T1000 (cell line): ENCODE results near the gene ARL6IP4.

Experiments
- DNase-seq: peaks from one replicate; lab custom pipeline; 2025; ENCODE audit warnings: mixed read lengths; lab: John Stamatoyannopoulos, UW

ARL6IP4 gene

DNA sequence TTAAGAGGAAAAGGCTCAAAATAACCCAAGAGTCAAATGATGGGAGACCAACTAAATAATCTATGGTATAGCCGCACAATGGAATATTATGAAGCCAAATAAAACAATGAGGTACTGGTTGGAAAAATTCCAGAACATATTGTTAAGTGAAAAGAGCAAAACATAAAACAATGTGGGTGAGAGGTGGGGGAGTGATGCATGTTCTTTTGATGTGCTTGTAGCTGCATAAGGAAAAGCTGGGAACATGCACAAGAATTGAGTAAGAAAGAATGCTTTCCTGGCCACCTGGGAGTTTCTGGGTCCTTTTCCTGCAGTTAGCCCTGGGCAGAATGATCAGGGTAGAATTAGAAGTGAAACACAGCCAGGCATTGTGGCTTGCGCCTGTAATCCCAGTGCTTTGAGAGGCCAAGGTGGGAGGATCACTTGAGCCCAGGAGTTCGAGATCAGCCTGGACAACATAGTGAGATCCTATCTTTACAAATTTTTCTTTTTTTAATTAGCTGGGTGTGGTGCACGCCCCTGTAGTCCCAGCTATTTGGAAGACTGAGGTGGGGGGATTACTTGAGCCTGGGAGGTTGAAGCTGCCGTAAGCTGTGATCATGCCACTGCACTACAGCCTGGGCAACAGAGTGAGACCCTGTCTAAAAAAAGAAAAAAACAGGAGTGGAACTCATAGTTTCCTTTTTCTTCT, 22.1 kb upstream of the ARL6IP4 start:
- DNase-seq, result no peak

GRCh38 chr12:122959566-122960192, 20.8 kb upstream of the ARL6IP4 start:
- DNase-seq, result no peak

DNA sequence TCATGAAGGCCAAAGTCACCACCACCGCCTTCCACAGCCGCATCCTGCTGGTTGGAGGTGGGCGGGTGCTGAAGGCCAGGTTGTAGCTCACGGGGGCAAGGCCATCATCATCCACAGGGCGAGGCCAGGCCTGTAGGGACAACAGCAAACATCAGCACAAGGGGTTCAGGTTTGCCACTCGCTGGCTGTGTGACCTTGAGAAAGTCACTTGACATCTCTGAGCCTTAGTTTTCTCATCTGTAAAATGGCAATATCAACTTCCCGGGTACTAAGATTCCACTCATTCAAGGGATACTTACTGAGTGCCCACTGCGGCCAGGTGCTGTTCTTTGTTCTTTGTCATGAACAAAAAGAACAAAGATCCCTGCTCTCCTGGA, 20.3 kb upstream of the ARL6IP4 start:
- no peak for DNase-seq

DNA sequence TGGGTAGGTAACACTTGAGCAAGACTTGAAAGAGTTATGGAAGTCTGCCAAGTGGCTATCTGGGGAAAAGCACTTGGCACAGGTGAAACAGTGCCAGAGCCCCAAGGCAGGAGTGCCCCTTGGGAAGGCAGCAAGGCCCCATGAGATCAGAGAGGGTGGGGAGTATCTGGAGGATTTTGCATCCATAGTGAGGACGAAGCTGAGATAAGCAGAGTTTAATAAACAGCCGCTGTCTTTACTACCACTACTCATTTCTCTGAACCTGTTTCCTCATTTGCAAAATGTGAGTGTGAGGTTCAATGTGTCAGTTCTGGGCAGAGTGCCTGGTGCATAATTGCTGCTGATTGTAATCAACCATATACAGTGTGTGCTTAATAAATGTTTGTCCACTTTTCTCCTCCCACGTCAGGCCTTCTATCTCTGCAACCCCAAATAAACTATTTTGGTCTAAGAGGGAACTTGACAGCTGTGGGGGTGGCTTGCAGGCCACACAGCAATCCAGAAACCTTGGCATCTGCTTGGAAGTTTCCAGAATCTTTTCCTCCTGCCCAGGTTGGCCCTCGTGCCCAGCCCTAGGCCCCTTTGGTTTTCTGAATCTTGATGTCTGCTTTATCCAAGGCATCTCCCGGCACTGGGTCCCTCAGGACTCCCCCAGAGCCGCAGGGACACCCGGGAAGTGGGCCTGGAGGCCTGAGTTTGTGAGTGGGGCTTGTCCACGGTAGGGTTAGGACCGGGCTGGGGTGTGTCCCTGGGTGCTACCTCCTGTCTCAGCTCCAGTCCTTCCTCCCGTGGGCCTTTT, 18.8 kb upstream of the ARL6IP4 start:
- no peak for DNase-seq

GRCh38 chr12:122963941-122964265, 16.6 kb upstream of the ARL6IP4 start:
- no peak for DNase-seq

GRCh38 chr12:122964439-122965257, 15.8 kb upstream of the ARL6IP4 start:
- no peak for DNase-seq

GRCh38 chr12:122965321-122965751, 15.1 kb upstream of the ARL6IP4 start:
- DNase-seq, result no peak

DNA sequence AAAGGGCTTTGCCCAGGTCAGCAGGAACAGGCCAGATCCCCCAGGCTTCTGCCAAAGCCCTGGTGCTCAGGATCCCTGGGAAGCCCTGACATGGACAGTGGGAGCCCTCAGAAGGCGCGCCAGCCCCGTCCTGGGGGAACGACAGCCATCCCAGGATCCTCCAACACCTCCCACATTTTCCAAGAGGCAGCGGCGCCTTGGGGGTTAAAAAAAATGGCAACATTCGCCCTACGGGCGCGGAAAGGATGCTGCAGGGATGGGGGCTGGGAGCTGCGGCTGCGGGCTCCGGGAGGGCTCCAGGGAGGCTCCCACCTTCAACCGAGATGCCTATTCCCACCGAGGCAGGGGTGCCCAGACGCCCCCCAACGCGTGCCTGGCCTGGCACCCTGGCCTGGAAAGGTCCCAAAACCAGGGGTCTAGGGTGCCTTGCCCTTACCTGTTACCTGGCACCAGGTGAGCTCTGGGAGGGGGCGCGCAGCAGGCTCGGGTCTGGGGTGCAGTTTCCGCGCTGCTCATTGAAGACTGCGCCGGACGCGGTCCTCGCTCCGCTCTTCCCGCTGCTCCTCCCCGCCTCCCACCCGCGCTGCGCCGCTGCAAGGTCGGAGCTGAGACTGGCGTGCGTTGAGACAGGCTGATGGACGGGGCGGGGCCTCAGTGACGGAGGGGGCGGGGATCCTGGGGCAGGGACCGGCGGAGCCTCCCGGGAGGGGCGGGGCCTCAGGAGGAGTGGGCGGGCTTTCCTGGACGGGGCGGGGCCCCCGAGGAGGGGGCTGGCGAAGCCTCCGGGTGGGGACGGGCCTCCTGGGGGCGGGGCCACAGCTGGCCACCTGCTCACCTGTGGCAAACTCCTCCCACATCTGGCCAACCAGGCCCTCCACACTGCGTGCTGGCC, 14.4 kb upstream of the ARL6IP4 start, which contains the start of gene ABCB9:
TSS of gene ABCB9 (minus strand) at position 613 of the 892 bp plus-strand sequence. CDS start 6,228 bp downstream, outside the sequence.
- peak; percentile 100 for DNase-seq

GRCh38 chr12:122966743-122967550, 13.5 kb upstream of the ARL6IP4 start:
- no peak for DNase-seq

DNA sequence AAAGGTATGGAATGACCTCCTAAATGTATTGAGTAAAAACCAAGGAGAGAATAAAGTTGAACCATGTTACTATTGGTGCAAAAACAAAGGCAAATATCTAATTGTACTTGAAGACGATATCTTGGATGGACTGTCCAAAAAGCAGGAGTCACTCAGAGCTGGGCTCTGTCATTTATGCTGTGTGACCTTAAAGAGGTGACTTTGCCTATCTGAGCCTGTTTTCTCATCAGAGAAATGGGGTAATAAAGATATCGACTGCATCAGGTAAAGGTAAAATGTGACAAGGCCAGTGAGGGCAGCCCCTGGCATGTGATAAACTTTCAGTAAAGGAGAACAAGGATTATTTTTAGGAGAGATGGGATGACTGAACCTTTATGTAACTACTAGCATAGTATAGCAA, 12.4 kb upstream of the ARL6IP4 start:
- no peak for DNase-seq

DNA sequence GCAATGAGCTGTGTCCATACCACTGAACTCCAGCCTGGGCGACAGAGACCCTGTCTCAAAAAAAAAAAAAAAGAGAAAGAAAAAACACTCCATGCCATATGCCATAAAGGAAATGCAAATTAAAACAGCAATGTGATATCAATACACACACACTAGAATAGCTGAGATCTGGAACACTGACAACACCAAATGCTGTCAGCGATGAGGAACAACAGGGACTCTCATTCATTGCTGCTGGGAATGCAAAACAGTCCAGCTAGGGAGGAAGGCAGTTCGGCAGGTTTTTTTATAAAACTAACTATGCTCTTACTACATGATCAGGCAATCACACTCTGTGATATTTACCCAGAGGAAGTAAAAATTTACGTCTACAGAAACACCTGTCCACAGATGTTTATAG, 10.8 kb upstream of the ARL6IP4 start:
- DNase-seq, result no peak

GRCh38 chr12:122974274-122974891, 6.1 kb upstream of the ARL6IP4 start:
- DNase-seq, result peak; percentile 100

DNA sequence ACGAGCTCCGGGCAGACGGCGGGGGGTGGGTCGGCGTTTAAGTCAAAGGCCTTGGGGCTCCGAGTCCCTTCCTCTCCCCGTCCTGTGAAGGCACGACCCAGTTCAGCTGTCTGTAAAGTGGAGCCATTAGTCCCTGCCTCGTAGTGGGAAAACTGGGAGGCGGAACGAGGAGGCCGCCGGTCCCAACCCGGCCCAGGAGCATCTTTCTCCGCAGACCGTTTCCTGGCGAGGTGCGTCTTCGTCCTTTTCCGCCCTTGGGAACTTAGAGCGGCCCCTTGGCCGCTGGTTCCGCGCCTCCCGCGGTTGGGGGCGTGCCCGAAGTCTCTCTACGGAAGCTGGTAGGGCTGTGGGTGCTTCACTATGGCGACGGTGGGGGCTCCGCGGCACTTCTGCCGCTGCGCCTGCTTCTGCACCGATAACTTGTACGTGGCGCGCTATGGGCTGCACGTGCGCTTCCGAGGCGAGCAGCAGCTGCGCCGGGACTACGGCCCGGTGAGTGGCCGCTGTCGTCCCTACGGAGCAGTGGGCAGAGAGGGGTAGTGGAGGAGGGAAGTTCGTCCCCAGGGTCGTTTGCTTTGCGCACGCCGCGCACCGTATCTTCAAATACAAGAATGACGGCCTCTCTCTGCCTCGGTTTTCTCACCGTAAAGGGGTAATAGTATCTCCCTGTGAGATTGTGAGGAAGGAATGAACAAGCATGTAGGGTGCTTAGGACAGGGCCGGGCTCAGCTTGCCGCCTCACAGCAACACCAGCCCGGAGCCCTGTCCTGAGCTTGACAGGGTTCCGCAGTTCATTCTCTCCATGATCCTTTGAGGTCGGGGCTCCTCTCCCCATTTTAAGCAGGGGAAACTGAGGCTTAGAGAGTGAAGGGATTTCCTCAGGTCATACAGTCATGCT, 5.3 kb upstream of the ARL6IP4 start, which contains the start of gene OGFOD2:
TSS of gene OGFOD2 (plus strand) at position 353 of the 898 bp plus-strand sequence. CDS start at position 361, 8 bp downstream.
- peak; percentile 100 for DNase-seq

DNA sequence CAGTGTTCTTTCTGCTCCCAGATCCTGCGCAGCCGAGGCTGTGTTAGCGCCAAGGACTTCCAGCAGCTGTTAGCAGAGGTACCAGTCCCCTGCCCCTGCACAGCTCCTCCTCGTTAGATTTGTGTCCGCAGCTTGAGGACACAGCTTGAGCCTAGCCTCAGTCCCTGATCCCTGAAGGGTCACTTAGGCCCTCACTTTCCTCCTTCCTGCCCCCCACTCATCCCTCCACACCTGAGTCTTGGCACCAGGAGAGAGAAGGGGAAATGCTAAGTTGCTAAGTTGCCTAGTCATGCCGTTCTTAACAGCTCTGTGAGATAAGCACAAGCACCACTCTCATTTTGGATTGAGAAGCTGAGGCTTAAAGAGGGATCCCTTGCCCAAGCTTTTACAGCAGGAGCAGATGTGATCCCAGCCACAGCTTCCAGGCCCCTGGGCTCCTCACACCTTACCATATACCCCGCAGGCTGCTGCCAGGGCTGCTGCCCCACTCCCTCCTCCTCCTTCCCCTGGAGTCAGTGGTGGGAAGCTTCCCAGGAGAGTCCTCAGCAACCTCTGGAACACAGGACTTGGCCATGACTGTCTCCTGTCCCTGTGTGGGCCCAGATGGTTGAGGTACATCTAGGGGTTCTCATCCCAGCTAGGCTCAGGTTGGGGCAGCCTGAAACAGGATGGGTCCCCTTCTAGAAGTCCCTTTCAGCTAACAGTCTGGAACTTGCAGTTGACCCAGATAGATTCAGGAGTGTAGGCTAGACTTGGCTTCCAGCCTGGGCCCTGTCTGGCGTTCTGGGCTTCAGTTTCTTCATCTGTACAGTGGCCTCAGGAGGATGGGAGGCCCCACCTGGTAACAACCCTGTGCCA, 4.5 kb upstream of the ARL6IP4 start:
- no peak for DNase-seq

DNA sequence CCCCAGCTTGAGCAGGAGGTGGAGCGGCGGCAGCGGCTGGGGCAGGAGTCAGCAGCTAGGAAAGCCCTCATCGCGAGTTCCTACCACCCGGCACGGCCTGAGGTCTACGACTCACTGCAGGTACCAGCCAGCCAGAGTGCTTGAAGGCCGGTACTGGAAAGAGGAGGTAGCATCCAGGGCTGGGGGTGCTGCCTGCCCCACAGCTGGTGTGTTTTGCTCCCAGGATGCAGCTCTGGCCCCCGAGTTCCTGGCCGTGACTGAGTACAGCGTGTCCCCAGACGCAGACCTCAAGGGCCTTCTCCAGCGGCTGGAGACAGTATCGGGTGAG, 3.9 kb upstream of the ARL6IP4 start:
- DNase-seq, result no peak

DNA sequence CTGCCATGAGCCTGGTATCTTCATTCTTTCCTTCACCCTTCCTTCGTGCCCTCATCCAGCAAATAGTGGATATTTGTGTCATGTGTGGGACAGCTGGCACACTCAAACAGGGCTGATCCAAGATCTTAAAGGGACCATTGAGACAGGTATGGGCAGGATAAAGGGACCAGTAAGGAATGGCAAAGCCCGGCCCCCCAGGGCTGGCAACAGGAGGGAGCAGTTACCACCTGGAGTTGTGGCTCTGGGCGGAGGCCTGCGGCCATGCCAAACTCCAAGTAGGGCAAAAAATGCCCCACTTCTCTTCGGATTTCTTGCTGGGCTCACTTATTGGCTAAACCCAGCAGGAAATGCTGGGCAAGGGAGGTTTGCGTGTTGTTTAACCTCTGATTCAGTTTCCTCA, 3.3 kb upstream of the ARL6IP4 start:
- DNase-seq, result no peak

- DNase-seq, result no peak
Observed at GRCh38 chr12:122977655-122978392, 2.7 kb upstream of the ARL6IP4 start.
